B cell (primary cell): ENCODE data around the gene MAFG. TPM values are rescaled to one million over a fixed set of nuclear protein-coding genes. Genes with fewer than 3 reads are reported as not detected.
A peak's percentile ranks its signal among the peaks of the same experiment; 100 is the strongest.

Source experiments
- ATAC-seq: fragments of 200-7000 bp; cut with Tn5 transposase; one replicate; pipeline ENCODE4 v1.10.0; 2021; ENCODE audit warnings: low read depth, mild to moderate bottlenecking, moderate number of reproducible peaks, moderate library complexity
- CTCF ChIA-PET: fragments of 350-600 bp; sonication (Branson Sonifier 250); formaldehyde crosslinking; loops from one replicate; lab custom pipeline; 2021; ENCODE audit warnings: antibody characterized with exemption, inconsistent platforms; lab: Charles Lee
- POLR2A ChIA-PET: fragments of 350-600 bp; sonication (Branson Sonifier 250); formaldehyde crosslinking; loops from one replicate; lab custom pipeline; 2021; ENCODE audit warnings: antibody characterized with exemption; lab: Charles Lee
- DNase-seq: peaks from one replicate; pipeline ENCODE4 v3.0.0; 2013
- H2AFZ ChIP-seq: 2 replicates; pipeline ENCODE4 v1.6.1; 2012; ENCODE audit warnings: mild to moderate bottlenecking, low read depth, low read length; ENCODE audit not compliant: insufficient read depth, poor library complexity, severe bottlenecking
- H3K27ac ChIP-seq, 2 donors: 1 replicate in 1 of 2; 2 replicates in 1 of 2; pipeline ENCODE4 v1.5.1; 2012 to 2013; ENCODE audit warnings: low read length in 2 of 2, mild to moderate bottlenecking in 2 of 2, moderate library complexity in 1 of 2
- H3K27me3 ChIP-seq, 4 experiments: fragments of 200-600 bp in 1 of 4; sonication (generic) in 1 of 4; replicated peaks in 1 of 4; 1 replicate in 2 of 4; 2 replicates in 2 of 4; pipeline versions ENCODE4 v1.6.1 to v1.7.0; 2013 to 2016; ENCODE audit warnings: low read length in 3 of 4, mild to moderate bottlenecking in 2 of 4, mixed read lengths in 1 of 4, moderate library complexity in 1 of 4; ENCODE audit not compliant: insufficient read depth in 4 of 4, control insufficient read depth in 3 of 4; ENCODE audit errors: control extremely low read depth in 1 of 4
- H3K36me3 ChIP-seq, 2 experiments: replicated peaks in 1 of 2; 1 replicate in 1 of 2; 2 replicates in 1 of 2; pipeline versions ENCODE4 v1.6.1 to v1.7.1; 2013; ENCODE audit warnings: low read length in 1 of 2; ENCODE audit not compliant: insufficient read depth in 2 of 2, control insufficient read depth in 1 of 2; ENCODE audit errors: control extremely low read depth in 1 of 2, extremely low read depth in 1 of 2
- H3K4me1 ChIP-seq, 2 donors: fragments of 200-600 bp in 1 of 2; sonication (generic) in 1 of 2; 1 replicate in 1 of 2; 2 replicates in 1 of 2; pipeline versions ENCODE4 v1.5.1 to v1.6.1; 2013 to 2017; ENCODE audit warnings: low read length in 2 of 2; ENCODE audit not compliant: control insufficient read depth in 2 of 2, insufficient read depth in 2 of 2
- H3K4me2 ChIP-seq: replicated peaks from 2 replicates; pipeline ENCODE3; 2012; ENCODE audit warnings: mild to moderate bottlenecking, low read depth, low read length; ENCODE audit not compliant: poor library complexity, severe bottlenecking
- H3K4me3 ChIP-seq, 5 experiments: fragments of 200-600 bp in 1 of 5; sonication (generic) in 1 of 5; 1 replicate in 3 of 5; 2 replicates in 2 of 5; pipeline versions ENCODE4 v1.5.1 to v1.7.0; 2011 to 2016; ENCODE audit warnings: low read length in 4 of 5, mild to moderate bottlenecking in 4 of 5, low read depth in 2 of 5, control low read depth in 1 of 5, moderate library complexity in 1 of 5; ENCODE audit not compliant: insufficient read depth in 1 of 5; ENCODE audit errors: control extremely low read depth in 1 of 5, extremely low read depth in 1 of 5
- H3K79me2 ChIP-seq: fragments of 200-600 bp; sonication (generic); one replicate; pipeline ENCODE4 v1.6.0; 2016; ENCODE audit warnings: low read length; ENCODE audit not compliant: control insufficient read depth, insufficient read depth
- H3K9ac ChIP-seq: fragments of 200-600 bp; sonication (generic); 2 replicates; pipeline ENCODE4 v1.6.1; 2017; ENCODE audit warnings: mild to moderate bottlenecking, low read length, moderate library complexity
- H3K9me3 ChIP-seq, 3 donors: one replicate each; pipeline versions ENCODE4 v1.6.1 to v1.7.1; 2013; ENCODE audit warnings: low read length in 2 of 3; ENCODE audit not compliant: control insufficient read depth in 2 of 3, insufficient read depth in 1 of 3; ENCODE audit errors: control extremely low read depth in 1 of 3
- H4K20me1 ChIP-seq: 2 replicates; pipeline ENCODE4 v1.6.0; 2012; ENCODE audit warnings: mild to moderate bottlenecking, low read length; ENCODE audit not compliant: insufficient read depth, control insufficient read depth, poor library complexity, severe bottlenecking
- H3K27ac Mint-ChIP-seq: one replicate; pipeline ENCODE4 v1.8.0; 2021; ENCODE audit warnings: mixed read lengths
- H3K27me3 Mint-ChIP-seq: one replicate; pipeline ENCODE4 v1.8.0; 2021; ENCODE audit warnings: mixed read lengths
- H3K4me1 Mint-ChIP-seq: one replicate; pipeline ENCODE4 v1.8.0; 2021; ENCODE audit warnings: mixed read lengths
- H3K4me3 Mint-ChIP-seq: one replicate; pipeline ENCODE4 v1.8.0; 2021; ENCODE audit warnings: mixed read lengths
- H3K9me3 Mint-ChIP-seq: one replicate; pipeline ENCODE4 v1.8.0; 2022; ENCODE audit warnings: mixed read lengths; ENCODE audit not compliant: insufficient read depth
- CTCF ChIP-seq: fragments of 200-600 bp; IDR thresholded peaks from one replicate; pipeline ENCODE4 v1.8.0; 2022; ENCODE audit warnings: antibody characterized with exemption, mild to moderate bottlenecking
- EZH2 ChIP-seq: IDR thresholded peaks from 2 replicates; pipeline ENCODE4 v1.6.1; 2012; ENCODE audit warnings: borderline replicate concordance, low read depth, mild to moderate bottlenecking, moderate library complexity, low read length; ENCODE audit not compliant: insufficient read depth, poor library complexity, severe bottlenecking
- WGBS: methylation state at CpG from one replicate; pipeline ENCODE4 v1.1.5; 2013; ENCODE audit warnings: missing lambda C conversion rate; ENCODE audit not compliant: insufficient coverage; 5-methylcytosine and 5-hydroxymethylcytosine counted together
- intact Hi-C: fragments of 100-400 bp; cut with micrococcal nuclease; formaldehyde crosslinking; loops from one replicate; pipeline ENCODE4 v1.10.0; 2022
- polyA plus RNA-seq: library from polyadenylated mRNA; depleted of rRNA; stranded (reverse); fragments of >200 nt; gene quantifications from 2 replicates; pipeline ENCODE4 v1.2.3, GENCODE V29; 2012
- total RNA-seq, 2 donors: library from RNA; stranded (reverse); fragments of 120-200 nt in 1 of 2; gene quantifications; 1 replicate in 1 of 2; 2 replicates in 1 of 2; pipeline versions ENCODE4 v1.2.3 to v1.2.4, GENCODE V29; 2013 to 2022

The MAFG gene
- total and polyA plus RNA-seq, 2 donors (not counting 1 experiment from before 2014, with no cell fraction given) = 11.4 to 27.9 TPM

DNA sequence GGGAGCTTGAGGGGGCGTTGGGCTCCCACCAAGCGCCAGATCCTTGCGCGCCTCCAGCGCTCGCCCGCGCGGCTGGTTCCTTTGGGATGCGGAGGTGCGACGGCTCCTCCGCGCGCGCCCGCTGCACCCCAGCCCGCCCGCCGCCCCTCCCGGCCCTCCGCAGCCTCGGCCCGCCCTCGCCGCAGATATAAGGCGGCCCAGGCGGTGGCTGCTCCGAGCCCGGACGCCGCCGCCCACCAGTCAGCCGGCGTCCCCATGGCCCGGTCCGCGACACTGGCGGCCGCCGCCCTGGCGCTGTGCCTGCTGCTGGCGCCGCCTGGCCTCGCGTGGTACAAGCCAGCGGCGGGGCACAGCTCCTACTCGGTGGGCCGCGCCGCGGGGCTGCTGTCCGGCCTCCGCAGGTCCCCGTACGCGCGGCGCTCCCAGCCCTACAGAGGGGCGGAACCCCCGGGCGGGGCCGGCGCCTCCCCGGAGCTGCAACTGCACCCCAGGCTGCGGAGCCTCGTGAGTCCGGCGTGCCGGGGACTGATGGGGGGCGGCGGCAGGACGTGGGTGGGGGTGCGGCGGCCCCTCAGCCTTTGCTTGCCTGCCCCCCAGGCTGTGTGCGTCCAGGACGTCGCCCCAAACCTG is 25.4 kb downstream of the MAFG start, which contains the start of gene NPB:
Gene NPB (plus strand): TSS at position 216 of the 630 bp plus-strand sequence. CDS start 40 bp downstream, at position 256.
- Histone ChIP-seq H3K4me2 (peak within 1 kb of the TSS; percentile 65), H2AFZ (no peak within 1 kb of the TSS), H3K4me1 (peaks cover 6 to 15% of the 10 kb centered on the region in 2 donors), H3K9me3 (no peaks in the 10 kb centered on the region), H4K20me1 (no peaks in the 10 kb centered on the region), H3K79me2 (peaks cover 3% of the 10 kb centered on the region), H3K36me3 (peaks cover 0 to 45% of the 10 kb centered on the region in 2 experiments), H3K9ac (peak within 1 kb of the TSS; percentile 26), H3K27ac (no peak within 1 kb of the TSS), H3K27me3 (peaks cover 0 to 20% (median 7%) of the 10 kb centered on the region in 4 experiments), H3K4me3 (peak within 1 kb of the TSS in 1 of 5 experiments; percentile 9)
- ATAC-seq (peak; percentile 39), DNase-seq (no peak)
- ChIA-PET CTCF (no interaction called here), POLR2A (interaction anchor here (0.6 kb wide), 1 partner anchor 19 kb away, joined by 4 read pairs; no protein-coding TSS in a partner anchor)
- no peak within 1 kb of the TSS for H3K27ac Mint-ChIP-seq
- H3K4me1 Mint-ChIP-seq = peaks cover 5% of the 10 kb centered on the region
- H3K4me3 Mint-ChIP-seq = peak within 1 kb of the TSS; percentile 36
- intact Hi-C loops = no loop called here
- WGBS = 3% methylated on average over 79 of the region's 79 CpGs
- TF ChIP-seq EZH2 = no peak
- no peak for TF ChIP-seq CTCF
- peaks cover 7% of the 10 kb centered on the region for H3K27me3 Mint-ChIP-seq
- no peaks in the 10 kb centered on the region for H3K9me3 Mint-ChIP-seq
